ENCODE data around the gene TMEM178A. TPM values are rescaled to one million over a fixed set of nuclear protein-coding genes. Genes with fewer than 3 reads are reported as not detected.

The TMEM178A gene
- total and polyA plus RNA-seq, 2 of the 8 experiments (the other 6 are each of a cell fraction or from before 2014, with no cell fraction given): 11.2 to 14.9 TPM

DNA sequence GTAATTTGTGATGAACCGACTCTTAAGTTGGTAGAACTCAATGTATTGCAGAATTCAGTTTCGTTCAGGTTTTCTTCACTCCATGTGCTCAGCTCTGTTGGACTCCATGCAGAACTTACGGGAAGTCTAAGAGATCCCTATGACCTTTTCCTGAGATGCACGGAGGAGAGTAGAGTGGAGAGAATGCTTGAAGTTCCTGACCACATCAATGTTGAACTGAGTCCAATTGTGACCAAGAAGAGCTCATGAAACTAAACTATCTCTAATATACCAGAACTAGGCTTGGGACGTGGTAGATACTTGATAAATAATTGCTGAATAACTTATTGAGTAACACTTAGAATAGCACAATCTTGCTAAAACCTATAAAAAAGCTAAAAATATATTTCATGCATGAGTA, 47.2 kb downstream of the TMEM178A start:
- H2BK120ac ChIP-seq (replicated peaks; ENCODE audit: low read depth, low read length): no peak overlapping the region
- H3K79me1 ChIP-seq (ENCODE audit: low read depth, low read length): no peaks in the 10 kb centered on the region
- WGBS, 2 experiments (ENCODE audit: extremely low coverage in 1 of 2, insufficient coverage in 1 of 2, insufficient read length in 1 of 2, insufficient replicate concordance in 2 of 2, low coverage in 1 of 2, low lambda C conversion rate in 2 of 2, missing lambda C conversion rate in 1 of 2): 93% methylated on average over 5 of the region's 5 CpGs; no CpG with 5 or more reads in 1 of the 2 experiments
- H3K18ac ChIP-seq (ENCODE audit: extremely low read depth, low read length): no peak overlapping the region
- no peak overlapping the region for H2BK12ac ChIP-seq (ENCODE audit: low read depth, low read length)
- H2BK15ac ChIP-seq (ENCODE audit: low read length): no peak overlapping the region
- H4K8ac ChIP-seq (ENCODE audit: extremely low read depth, insufficient read depth, low read length): no peak overlapping the region
- no peak for DNase-seq (ENCODE audit: low read depth in 1 of 2, low spot score in 2 of 2)
- H3K9ac ChIP-seq (replicated peaks in 1 of 4; ENCODE audit: extremely low read depth in 1 of 4, low read depth in 3 of 4, low read length in 3 of 4): no peak overlapping the region
- no peak overlapping the region for H3K23ac ChIP-seq (ENCODE audit: insufficient read length)
- no peak overlapping the region for H2BK20ac ChIP-seq (ENCODE audit: low read length)
- no peak for FAIRE-seq
- no peak overlapping the region for H3K14ac ChIP-seq (ENCODE audit: insufficient read length)
- no peak overlapping the region for H3K4me3 ChIP-seq (ENCODE audit: extremely low read depth in 1 of 4, insufficient read depth in 2 of 4, low read depth in 3 of 4, low read length in 4 of 4)
- H3K4ac ChIP-seq (replicated peaks; ENCODE audit: insufficient read length, low read depth, low read length): no peak overlapping the region
- no peak overlapping the region for H4K5ac ChIP-seq (ENCODE audit: insufficient read length, low read depth, low read length)
- H3K23me2 ChIP-seq (ENCODE audit: low read depth, low read length): no peaks in the 10 kb centered on the region; the same call in 1 of the 2 replicates
- no peaks in the 10 kb centered on the region for H3K36me3 ChIP-seq (ENCODE audit: control insufficient read depth in 2 of 4, insufficient read depth in 4 of 4, low read length in 3 of 4)
- H3K4me2 ChIP-seq (ENCODE audit: insufficient read depth in 1 of 2, low read depth in 2 of 2, low read length in 2 of 2): no peak overlapping the region
- no peak overlapping the region for H3K27ac ChIP-seq (ENCODE audit: low read depth, low read length)
- no peak overlapping the region for H2BK5ac ChIP-seq (ENCODE audit: low read depth, low read length)
- no peak overlapping the region for H3K56ac ChIP-seq (replicated peaks; ENCODE audit: insufficient read length, low read depth, low read length)
- H3K9me3 ChIP-seq (ENCODE audit: insufficient read depth in 2 of 2, low read depth in 1 of 2, low read length in 1 of 2): no peaks in the 10 kb centered on the region
- no peak overlapping the region for H2AFZ ChIP-seq (ENCODE audit: low read length)
- H4K20me1 ChIP-seq (replicated peaks in 1 of 2; ENCODE audit: control insufficient read depth in 1 of 2, insufficient read depth in 2 of 2, low read length in 2 of 2): no peaks in the 10 kb centered on the region
- ChIA-PET POLR2A (ENCODE audit: partially characterized antibody) (no interaction called here), CTCF (ENCODE audit: partially characterized antibody) (interaction anchor here (12.0 kb wide), 1 partner anchor 16 kb away, joined by 103 read pairs; no protein-coding TSS in a partner anchor)
- H4K91ac ChIP-seq (replicated peaks; ENCODE audit: insufficient read length, low read length): no peak overlapping the region
- no peaks in the 10 kb centered on the region for H3K79me2 ChIP-seq (ENCODE audit: control insufficient read depth in 1 of 2, insufficient read depth in 2 of 2, low read length in 2 of 2)
- H3K27me3 ChIP-seq (replicated peaks in 1 of 4; ENCODE audit: control insufficient read depth in 3 of 4, extremely low read depth in 1 of 4, insufficient read depth in 3 of 4, low read length in 3 of 4): no peaks in the 10 kb centered on the region
- H2AK5ac ChIP-seq (ENCODE audit: low read depth, low read length): no peak overlapping the region
- H3K4me1 ChIP-seq (replicated peaks in 1 of 4; ENCODE audit: control insufficient read depth in 3 of 4, insufficient read depth in 4 of 4, low read length in 3 of 4): no peaks in the 10 kb centered on the region
- no peak for TF ChIP-seq NANOG (IDR thresholded peaks at IDR 0.05; ENCODE audit: insufficient read depth, low read depth, low read length, poor library complexity, severe bottlenecking)
- TF ChIP-seq, protein P1, sequence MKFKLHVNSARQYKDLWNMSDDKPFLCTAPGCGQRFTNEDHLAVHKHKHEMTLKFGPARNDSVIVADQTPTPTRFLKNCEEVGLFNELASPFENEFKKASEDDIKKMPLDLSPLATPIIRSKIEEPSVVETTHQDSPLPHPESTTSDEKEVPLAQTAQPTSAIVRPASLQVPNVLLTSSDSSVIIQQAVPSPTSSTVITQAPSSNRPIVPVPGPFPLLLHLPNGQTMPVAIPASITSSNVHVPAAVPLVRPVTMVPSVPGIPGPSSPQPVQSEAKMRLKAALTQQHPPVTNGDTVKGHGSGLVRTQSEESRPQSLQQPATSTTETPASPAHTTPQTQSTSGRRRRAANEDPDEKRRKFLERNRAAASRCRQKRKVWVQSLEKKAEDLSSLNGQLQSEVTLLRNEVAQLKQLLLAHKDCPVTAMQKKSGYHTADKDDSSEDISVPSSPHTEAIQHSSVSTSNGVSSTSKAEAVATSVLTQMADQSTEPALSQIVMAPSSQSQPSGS (IDR thresholded peaks at IDR 0.05; ENCODE audit: low read length): no peak
- TF ChIP-seq SIN3A (conservative IDR thresholded peaks at IDR 0.05 in 1 of 2, IDR thresholded peaks at IDR 0.05 in 1 of 2; ENCODE audit: low read depth in 1 of 2, low read length in 2 of 2): no peak
- TF ChIP-seq, protein P2, sequence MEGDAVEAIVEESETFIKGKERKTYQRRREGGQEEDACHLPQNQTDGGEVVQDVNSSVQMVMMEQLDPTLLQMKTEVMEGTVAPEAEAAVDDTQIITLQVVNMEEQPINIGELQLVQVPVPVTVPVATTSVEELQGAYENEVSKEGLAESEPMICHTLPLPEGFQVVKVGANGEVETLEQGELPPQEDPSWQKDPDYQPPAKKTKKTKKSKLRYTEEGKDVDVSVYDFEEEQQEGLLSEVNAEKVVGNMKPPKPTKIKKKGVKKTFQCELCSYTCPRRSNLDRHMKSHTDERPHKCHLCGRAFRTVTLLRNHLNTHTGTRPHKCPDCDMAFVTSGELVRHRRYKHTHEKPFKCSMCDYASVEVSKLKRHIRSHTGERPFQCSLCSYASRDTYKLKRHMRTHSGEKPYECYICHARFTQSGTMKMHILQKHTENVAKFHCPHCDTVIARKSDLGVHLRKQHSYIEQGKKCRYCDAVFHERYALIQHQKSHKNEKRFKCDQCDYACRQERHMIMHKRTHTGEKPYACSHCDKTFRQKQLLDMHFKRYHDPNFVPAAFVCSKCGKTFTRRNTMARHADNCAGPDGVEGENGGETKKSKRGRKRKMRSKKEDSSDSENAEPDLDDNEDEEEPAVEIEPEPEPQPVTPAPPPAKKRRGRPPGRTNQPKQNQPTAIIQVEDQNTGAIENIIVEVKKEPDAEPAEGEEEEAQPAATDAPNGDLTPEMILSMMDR (IDR thresholded peaks at IDR 0.05; ENCODE audit: control extremely low read depth in 1 of 3, insufficient read depth in 1 of 3, low read depth in 1 of 3, low read length in 3 of 3): no peak
- TF ChIP-seq KDM5A (IDR thresholded peaks at IDR 0.05; ENCODE audit: low read length): no peak
- TF ChIP-seq RXRA (IDR thresholded peaks at IDR 0.05; ENCODE audit: insufficient read depth, low read depth, low read length): no peak
- no peak for TF ChIP-seq ZNF274 (IDR thresholded peaks at IDR 0.05; ENCODE audit: borderline replicate concordance, extremely low read depth, low read length)
- no peak for TF ChIP-seq RBBP5 (IDR thresholded peaks at IDR 0.05; ENCODE audit: borderline replicate concordance, low read depth, low read length)
- TF ChIP-seq YY1 (IDR thresholded peaks at IDR 0.05; ENCODE audit: low read depth, low read length): no peak

Measured in H1 (cell line).